HG03432 (cell line): Measurements from ENCODE around the gene ZNF728.
"Not testable (repeated sequence)": the region's sequence is repeated elsewhere in the genome, so short reads cannot be mapped to it uniquely, and the experiment has no call there.

Experiments used
- ATAC-seq: cut with Tn5 transposase; IDR thresholded peaks from one replicate; pipeline ENCODE4 v1.9.1; 2021; ENCODE audit warnings: mild to moderate bottlenecking, moderate library complexity; ENCODE audit not compliant: unreplicated experiment

The ZNF728 gene

GRCh38 chr19:23002690-23003422 is at the start of gene ZNF728:
Gene ZNF728, minus strand, starts transcription at chr19:23003176. Its CDS starts 146 bp downstream, at chr19:23003030.
- ATAC-seq, result no peak

- ATAC-seq, result no peak
Measured at GRCh38 chr19:23052349-23052748, 49.4 kb upstream of the ZNF728 start.

GRCh38 chr19:23049256-23049655 is 46.3 kb upstream of the ZNF728 start:
- no peak for ATAC-seq

GRCh38 chr19:23046743-23047142 is 43.8 kb upstream of the ZNF728 start:
- ATAC-seq, result no peak

- ATAC-seq, result no peak
Measured at GRCh38 chr19:23033721-23034120, 30.7 kb upstream of the ZNF728 start.

GRCh38 chr19:23015660-23016059 is 12.7 kb upstream of the ZNF728 start:
- ATAC-seq, result no peak

- ATAC-seq, result not testable (repeated sequence)
Measured at GRCh38 chr19:22994957-22995356, 8.0 kb downstream of the ZNF728 start.

- no peak for ATAC-seq
Measured at GRCh38 chr19:22976248-22976647, 26.7 kb downstream of the ZNF728 start.

GRCh38 chr19:22975546-22976136 is 27.3 kb downstream of the ZNF728 start:
- not testable (repeated sequence) for ATAC-seq

GRCh38 chr19:22945560-22945959 is 57.4 kb downstream of the ZNF728 start:
- ATAC-seq, result no peak

GRCh38 chr19:22935151-22935550 is 67.8 kb downstream of the ZNF728 start:
- ATAC-seq, result no peak

- ATAC-seq, result not testable (repeated sequence)
Measured at GRCh38 chr19:22927576-22927975, 75.4 kb downstream of the ZNF728 start.

GRCh38 chr19:22925181-22925580 is 77.8 kb downstream of the ZNF728 start:
- ATAC-seq, result not testable (repeated sequence)
